HEK293 (cell line): Measurements from ENCODE around the gene TMPRSS4.

Experiments
- CTCF ChIA-PET: fragments of 350-600 bp; formaldehyde crosslinking; extraction: SDS; loops from one replicate; lab custom pipeline; 2021; ENCODE audit warnings: antibody characterized with exemption; lab: Yijun Ruan, JAX
- POLR2A ChIA-PET: fragments of 300-600 bp; formaldehyde crosslinking; extraction: SDS; loops from one replicate; lab custom pipeline; 2020; ENCODE audit warnings: antibody characterized with exemption, inconsistent platforms; lab: Yijun Ruan, JAX
- H3K27ac ChIP-seq: fragments of 200-500 bp; sonication (Bioruptor generic); 2 replicates; pipeline ENCODE4 v1.5.1; 2014; ENCODE audit warnings: low read depth, low read length, control low read depth, inconsistent platforms; ENCODE audit errors: extremely low read depth
- H3K36me3 ChIP-seq, 2 experiments: fragments of 200-500 bp in 1 of 2; sonication (Bioruptor generic) in 1 of 2; 1 replicate in 1 of 2; 2 replicates in 1 of 2; pipeline ENCODE4 v1.5.1; 2014 to 2017; ENCODE audit warnings: inconsistent platforms in 2 of 2, low read length in 2 of 2; ENCODE audit not compliant: control insufficient read depth in 2 of 2, insufficient read depth in 1 of 2
- H3K4me1 ChIP-seq: fragments of 200-500 bp; sonication (Bioruptor generic); 2 replicates; pipeline ENCODE4 v1.5.1; 2014; ENCODE audit warnings: mild to moderate bottlenecking, low read length, inconsistent platforms; ENCODE audit not compliant: control insufficient read depth, insufficient read depth
- H3K4me3 ChIP-seq: 2 replicates; pipeline ENCODE4 v1.5.1; 2011; ENCODE audit warnings: low read depth, mild to moderate bottlenecking, control low read depth, low read length, moderate library complexity
- H3K9me3 ChIP-seq: fragments of 200-500 bp; sonication (Bioruptor generic); 2 replicates; pipeline ENCODE4 v1.5.1; 2014; ENCODE audit warnings: low read depth, low read length, inconsistent platforms; ENCODE audit not compliant: control insufficient read depth, insufficient read depth
- EGR2 ChIP-seq: fragments of 450-650 bp; formaldehyde crosslinking; IDR thresholded peaks from 2 replicates; pipeline ENCODE4 v1.5.1; 2016; ENCODE audit warnings: low read depth, missing biosample characterization, missing genetic modification characterization
- HIC1 ChIP-seq: fragments of 450-650 bp; formaldehyde crosslinking; IDR thresholded peaks from 2 replicates; pipeline ENCODE4 v1.5.1; 2016; ENCODE audit warnings: missing biosample characterization, missing genetic modification characterization
- REPIN1 ChIP-seq: fragments of 450-650 bp; formaldehyde crosslinking; IDR thresholded peaks from 2 replicates; pipeline ENCODE4 v1.5.1; 2017; ENCODE audit warnings: missing biosample characterization, missing genetic modification characterization, low read depth
- SETDB1 ChIP-seq: IDR thresholded peaks from one replicate; pipeline ENCODE4 v1.6.1; 2017; ENCODE audit warnings: mild to moderate bottlenecking, low read length, moderate library complexity, mixed read lengths; ENCODE audit not compliant: insufficient read length
- YY1 ChIP-seq: fragments of 450-650 bp; formaldehyde crosslinking; IDR thresholded peaks from 2 replicates; pipeline ENCODE4 v1.5.1; 2018; ENCODE audit warnings: missing biosample characterization, missing genetic modification characterization
- ZBTB20 ChIP-seq: fragments of 450-650 bp; formaldehyde crosslinking; IDR thresholded peaks from 2 replicates; pipeline ENCODE4 v1.5.1; 2016; ENCODE audit warnings: missing biosample characterization, missing genetic modification characterization
- ZEB2 ChIP-seq: fragments of 450-650 bp; formaldehyde crosslinking; IDR thresholded peaks from 2 replicates; pipeline ENCODE4 v1.5.1; 2016; ENCODE audit warnings: missing biosample characterization, missing genetic modification characterization
- ZIC2 ChIP-seq: fragments of 450-650 bp; formaldehyde crosslinking; IDR thresholded peaks from 2 replicates; pipeline ENCODE4 v1.5.1; 2016; ENCODE audit warnings: missing biosample characterization, missing genetic modification characterization
- ZNF19 ChIP-seq: fragments of 450-650 bp; formaldehyde crosslinking; IDR thresholded peaks from 2 replicates; pipeline ENCODE4; 2016; ENCODE audit warnings: missing biosample characterization, missing genetic modification characterization, low read depth
- ZNF335 ChIP-seq: fragments of 450-650 bp; formaldehyde crosslinking; conservative IDR thresholded peaks from 2 replicates; pipeline ENCODE4 v1.5.1; 2016; ENCODE audit warnings: missing biosample characterization, missing genetic modification characterization
- ZNF404 ChIP-seq: fragments of 450-650 bp; formaldehyde crosslinking; IDR thresholded peaks from 2 replicates; pipeline ENCODE4 v1.5.1; 2017; ENCODE audit warnings: missing biosample characterization, missing genetic modification characterization
- ZNF530 ChIP-seq: fragments of 450-650 bp; formaldehyde crosslinking; IDR thresholded peaks from 2 replicates; pipeline ENCODE4 v1.5.1; 2016; ENCODE audit warnings: low read depth, missing biosample characterization, missing genetic modification characterization
- ZNF561 ChIP-seq: fragments of 450-650 bp; IDR thresholded peaks from 2 replicates; pipeline ENCODE4 v1.5.1; 2018; ENCODE audit warnings: missing biosample characterization, missing genetic modification characterization, borderline replicate concordance
- ZNF626 ChIP-seq: fragments of 450-650 bp; sonication (Bioruptor Pico); formaldehyde crosslinking; IDR thresholded peaks from 2 replicates; pipeline ENCODE4 v1.5.1; 2018; ENCODE audit warnings: missing biosample characterization, missing genetic modification characterization, inconsistent platforms
- ZNF677 ChIP-seq: fragments of 450-650 bp; IDR thresholded peaks from 2 replicates; pipeline ENCODE4 v1.5.0; 2018; ENCODE audit warnings: missing biosample characterization, mild to moderate bottlenecking, missing genetic modification characterization, moderate library complexity
- ZSCAN30 ChIP-seq: fragments of 450-650 bp; IDR thresholded peaks from 2 replicates; pipeline ENCODE4 v1.5.1; 2018; ENCODE audit warnings: missing biosample characterization, mild to moderate bottlenecking, missing genetic modification characterization, moderate library complexity
- TF ChIP-seq, protein P1 (sequence below): fragments of 450-650 bp; formaldehyde crosslinking; IDR thresholded peaks from 2 replicates; pipeline ENCODE4 v1.5.1; 2017; ENCODE audit warnings: missing biosample characterization, missing genetic modification characterization
- TF ChIP-seq, protein P2 (sequence below): sonication (generic); formaldehyde crosslinking; IDR thresholded peaks from 2 replicates; pipeline ENCODE4 v1.8.1; 2022; ENCODE audit warnings: mild to moderate bottlenecking, moderate library complexity, missing genetic modification reagents

The TMPRSS4 gene

GRCh38 chr11:118149493-118149892, 72.6 kb downstream of the TMPRSS4 start:
- Histone ChIP-seq H3K9me3 (no peaks in the 10 kb centered on the region), H3K4me1 (no peaks in the 10 kb centered on the region), H3K4me3 (no peak overlapping the region), H3K27ac (no peak overlapping the region), H3K36me3 (no peaks in the 10 kb centered on the region)
- POLR2A ChIA-PET, result no interaction called here
- TF ChIP-seq ZBTB20 (no peak), ZIC2 (tag by site-specific recombination) (peak; percentile 30; the same call in 1 of the 2 replicates), ZSCAN30 (tag by site-specific recombination) (no peak), HIC1 (tag by site-specific recombination) (no peak)
- CTCF ChIA-PET, result interaction anchor here (0.8 to 8.6 kb wide), 2 partner anchors 18 to 23 kb away, joined by 3 to 128 read pairs; no protein-coding TSS in a partner anchor

DNA sequence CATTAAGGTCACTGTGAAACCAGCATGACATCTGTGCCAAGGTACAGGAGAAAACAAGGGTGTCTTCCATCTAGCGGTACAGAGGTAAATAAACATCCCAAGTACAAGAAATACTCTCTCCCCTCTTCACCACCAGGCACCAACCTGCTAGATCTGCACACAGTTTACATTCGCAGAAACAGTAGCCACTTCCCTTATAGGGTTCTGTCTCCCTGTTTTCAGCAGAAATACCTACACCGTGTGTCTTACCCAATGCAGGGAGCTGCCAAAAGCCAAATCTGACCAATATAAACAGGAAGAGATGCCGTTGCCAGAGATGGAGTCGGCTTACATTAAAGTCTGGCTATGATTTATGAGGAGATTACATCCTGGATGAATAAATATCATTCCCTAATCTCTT, 74.6 kb downstream of the TMPRSS4 start:
- H3K4me1 ChIP-seq, result no peaks in the 10 kb centered on the region
- ChIA-PET POLR2A (no interaction called here), CTCF (interaction anchor here (0.7 kb wide), 1 partner anchor 9 kb away, joined by 3 read pairs; no protein-coding TSS in a partner anchor)
- no peak overlapping the region for H3K27ac ChIP-seq
- H3K4me3 ChIP-seq, result no peak overlapping the region
- H3K9me3 ChIP-seq, result no peaks in the 10 kb centered on the region
- TF ChIP-seq ZNF561 (tag by site-specific recombination) (no peak), SETDB1 (no peak), ZNF530 (tag by site-specific recombination) (no peak), YY1 (tag by site-specific recombination) (no peak), ZNF626 (no peak), REPIN1 (tag by site-specific recombination) (no peak), EGR2 (tag by site-specific recombination) (no peak), ZNF677 (tag by site-specific recombination) (no peak), ZNF19 (no peak), ZNF404 (tag by site-specific recombination) (no peak), ZEB2 (tag by site-specific recombination) (no peak)
- TF ChIP-seq, protein P1, sequence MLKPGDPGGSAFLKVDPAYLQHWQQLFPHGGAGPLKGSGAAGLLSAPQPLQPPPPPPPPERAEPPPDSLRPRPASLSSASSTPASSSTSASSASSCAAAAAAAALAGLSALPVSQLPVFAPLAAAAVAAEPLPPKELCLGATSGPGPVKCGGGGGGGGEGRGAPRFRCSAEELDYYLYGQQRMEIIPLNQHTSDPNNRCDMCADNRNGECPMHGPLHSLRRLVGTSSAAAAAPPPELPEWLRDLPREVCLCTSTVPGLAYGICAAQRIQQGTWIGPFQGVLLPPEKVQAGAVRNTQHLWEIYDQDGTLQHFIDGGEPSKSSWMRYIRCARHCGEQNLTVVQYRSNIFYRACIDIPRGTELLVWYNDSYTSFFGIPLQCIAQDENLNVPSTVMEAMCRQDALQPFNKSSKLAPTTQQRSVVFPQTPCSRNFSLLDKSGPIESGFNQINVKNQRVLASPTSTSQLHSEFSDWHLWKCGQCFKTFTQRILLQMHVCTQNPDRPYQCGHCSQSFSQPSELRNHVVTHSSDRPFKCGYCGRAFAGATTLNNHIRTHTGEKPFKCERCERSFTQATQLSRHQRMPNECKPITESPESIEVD (tag by site-specific recombination), result no peak
- TF ChIP-seq, protein P2, sequence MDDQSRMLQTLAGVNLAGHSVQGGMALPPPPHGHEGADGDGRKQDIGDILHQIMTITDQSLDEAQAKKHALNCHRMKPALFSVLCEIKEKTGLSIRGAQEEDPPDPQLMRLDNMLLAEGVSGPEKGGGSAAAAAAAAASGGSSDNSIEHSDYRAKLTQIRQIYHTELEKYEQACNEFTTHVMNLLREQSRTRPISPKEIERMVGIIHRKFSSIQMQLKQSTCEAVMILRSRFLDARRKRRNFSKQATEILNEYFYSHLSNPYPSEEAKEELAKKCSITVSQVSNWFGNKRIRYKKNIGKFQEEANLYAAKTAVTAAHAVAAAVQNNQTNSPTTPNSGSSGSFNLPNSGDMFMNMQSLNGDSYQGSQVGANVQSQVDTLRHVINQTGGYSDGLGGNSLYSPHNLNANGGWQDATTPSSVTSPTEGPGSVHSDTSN (CRISPR knock-in tag), result no peak
- H3K36me3 ChIP-seq, result no peaks in the 10 kb centered on the region

DNA sequence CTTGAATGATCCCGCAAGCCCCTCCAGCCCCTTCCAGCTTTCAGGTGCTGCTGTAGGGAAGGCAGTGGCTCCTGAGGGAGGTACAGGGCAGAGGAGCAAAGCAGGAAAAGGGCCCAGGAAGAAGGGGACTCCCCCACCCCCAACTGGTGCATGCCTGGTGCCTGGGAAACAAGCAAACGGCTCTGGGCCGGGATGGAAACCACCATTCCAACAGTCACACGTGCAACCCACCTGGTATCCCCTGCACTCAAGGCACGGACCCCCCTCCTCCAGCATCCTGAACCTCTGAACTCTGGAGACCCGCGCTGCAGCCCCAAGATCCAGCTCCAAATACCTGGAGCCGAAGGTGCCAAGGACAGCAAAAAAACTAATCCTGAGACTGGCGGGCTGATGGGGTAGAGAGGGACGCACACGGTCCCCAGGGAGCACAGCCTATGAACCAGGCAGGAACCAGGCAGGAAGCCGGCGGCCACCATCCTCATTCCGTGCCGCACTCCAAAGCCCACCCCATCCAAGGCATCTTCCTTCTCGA, 75.2 kb downstream of the TMPRSS4 start:
- CTCF ChIA-PET, result interaction anchor here (0.6 to 1.9 kb wide), 5 partner anchors 8 to 778 kb away, joined by 3 to 18 read pairs (median 4); no protein-coding TSS in a partner anchor
- Histone ChIP-seq H3K4me1 (no peaks in the 10 kb centered on the region), H3K4me3 (peak overlapping the region; percentile 47)

More for the DNA sequence above, 75.2 kb downstream of the TMPRSS4 start:
- Histone ChIP-seq H3K9me3 (no peaks in the 10 kb centered on the region), H3K27ac (no peak overlapping the region), H3K36me3 (no peaks in the 10 kb centered on the region)
- no peak for TF ChIP-seq ZBTB20
- TF ChIP-seq ZNF335 (tag by site-specific recombination), result 0 out of 2 replicates have a peak, but pooled peaks have one; percentile 10
- POLR2A ChIA-PET, result interaction anchor here (0.9 to 2.2 kb wide), 3 partner anchors 9 to 28 kb away, joined by 3 to 7 read pairs (median 3); no protein-coding TSS in a partner anchor
